K562 (cell line): ENCODE results near the gene ZFP3. TPM values are rescaled to one million over a fixed set of nuclear protein-coding genes. Genes with fewer than 3 reads are reported as not detected.

ENCODE experiments used
- ATAC-seq: fragments of 200-7000 bp; cut with Tn5 transposase; 3 replicates; pipeline ENCODE4 v1.9.1; 2020; ENCODE audit warnings: moderate library complexity
- BruUV-seq: library from RNA; stranded (reverse); fragments of 400-500 nt; replicated peaks from 2 replicates; lab custom pipeline; 2021; lab: Mats Ljungman, UMichigan
- CTCF ChIA-PET: fragments of 300-600 bp; formaldehyde crosslinking; extraction: SDS; loops from one replicate; lab custom pipeline; 2021; ENCODE audit warnings: low intra/inter-chr PET ratio; lab: Yijun Ruan, JAX
- POLR2A ChIA-PET: fragments of 300-600, 350-650 bp; sonication (Branson Sonifier 250); formaldehyde crosslinking; extraction: SDS; loops from one replicate; lab custom pipeline; 2021; ENCODE audit warnings: antibody characterized with exemption, inconsistent platforms; lab: Yijun Ruan, JAX
- DNase-seq, 4 experiments: peaks; one replicate each; pipeline versions ENCODE4 v3.0.0 to v3.0.0-alpha.2; 2011 to 2018; ENCODE audit warnings: low spot score in 3 of 4, mixed read lengths in 3 of 4; ENCODE audit errors: extremely low read depth in 1 of 4
- FAIRE-seq: peaks from 2 replicates; lab custom pipeline; 2011; peaks lifted over from hg19 to GRCh38; lab: Jason Lieb, UNC
- H2AFZ ChIP-seq: 2 replicates; pipeline ENCODE4 v1.6.0; 2011; ENCODE audit warnings: low read depth, low read length, control low read depth, inconsistent platforms
- H3K27ac ChIP-seq: fragments of 200-600 bp; 3 replicates; pipeline ENCODE4 v1.8.0; 2011; ENCODE audit warnings: low read depth, mild to moderate bottlenecking, control low read depth, inconsistent platforms, low read length, moderate library complexity, mixed read lengths; ENCODE audit errors: extremely low read depth
- H3K27me3 ChIP-seq, 2 experiments: fragments of 300-600 bp in 1 of 2; 2 replicates in 1 of 2; 3 replicates in 1 of 2; pipeline versions ENCODE4 v1.6.0 to v1.8.0; 2011; ENCODE audit warnings: inconsistent platforms in 2 of 2, low read length in 2 of 2, mild to moderate bottlenecking in 1 of 2, mixed read lengths in 1 of 2, moderate library complexity in 1 of 2; ENCODE audit not compliant: control insufficient read depth in 2 of 2, insufficient read depth in 2 of 2
- H3K36me3 ChIP-seq: fragments of 300-600 bp; 3 replicates; pipeline ENCODE4 v1.8.0; 2011; ENCODE audit warnings: mild to moderate bottlenecking, low read length, inconsistent platforms; ENCODE audit not compliant: control insufficient read depth, insufficient read depth
- H3K4me1 ChIP-seq, 2 experiments: fragments of 200-600 bp in 1 of 2; replicated peaks in 1 of 2; 2 replicates in 1 of 2; 3 replicates in 1 of 2; pipeline versions ENCODE4 v1.5.1 to v1.8.0; 2011; ENCODE audit warnings: inconsistent platforms in 2 of 2, low read length in 2 of 2, mild to moderate bottlenecking in 1 of 2, mixed read lengths in 1 of 2, moderate library complexity in 1 of 2; ENCODE audit not compliant: control insufficient read depth in 2 of 2, insufficient read depth in 2 of 2
- H3K4me2 ChIP-seq: 2 replicates; pipeline ENCODE4 v1.6.1; 2011; ENCODE audit warnings: low read length, control low read depth, inconsistent platforms, mixed read lengths; ENCODE audit not compliant: insufficient read depth
- H3K4me3 ChIP-seq: fragments of 200-600 bp; sonication (generic), shearing (Covaris generic); 2 replicates; pipeline ENCODE4 v1.5.1; 2016; ENCODE audit warnings: control low read depth, inconsistent platforms
- H3K79me2 ChIP-seq: fragments of 200-600 bp; 3 replicates; pipeline ENCODE4 v1.8.0; 2011; ENCODE audit warnings: low read length, inconsistent platforms; ENCODE audit not compliant: control insufficient read depth, insufficient read depth
- H3K9ac ChIP-seq, 2 experiments: 2 replicates each; pipeline versions ENCODE4 v1.6.0 to v1.6.1; 2011; ENCODE audit warnings: low read depth in 2 of 2, low read length in 2 of 2, control low read depth in 1 of 2, inconsistent platforms in 1 of 2, mild to moderate bottlenecking in 1 of 2, mixed read lengths in 1 of 2; ENCODE audit not compliant: insufficient read depth in 1 of 2
- H3K9me1 ChIP-seq: one replicate; pipeline ENCODE4 v1.6.0; 2011; ENCODE audit warnings: inconsistent platforms, mild to moderate bottlenecking, low read length, moderate library complexity; ENCODE audit not compliant: control insufficient read depth, insufficient read depth
- H3K9me3 ChIP-seq: replicated peaks from 2 replicates; pipeline ENCODE4 v1.5.1; 2011; ENCODE audit warnings: low read depth, low read length, inconsistent platforms; ENCODE audit not compliant: control insufficient read depth, insufficient read depth
- H4K20me1 ChIP-seq: replicated peaks from 2 replicates; pipeline ENCODE4 v1.6.1; 2011; ENCODE audit warnings: low read length, inconsistent platforms, mixed read lengths; ENCODE audit not compliant: control insufficient read depth, insufficient read depth
- BCOR ChIP-seq: fragments of 450-650 bp; IDR thresholded peaks from 2 replicates; pipeline ENCODE4 v1.6.1; 2016
- ERF ChIP-seq: fragments of 450-650 bp; formaldehyde crosslinking; IDR thresholded peaks from 2 replicates; pipeline ENCODE4 v1.4.0; 2020; ENCODE audit warnings: mild to moderate bottlenecking, mixed read lengths
- GTF3C2 ChIP-seq: IDR thresholded peaks from 3 replicates; pipeline ENCODE4 v1.6.1; 2011; ENCODE audit warnings: borderline replicate concordance, mild to moderate bottlenecking, moderate library complexity; ENCODE audit not compliant: insufficient read length; ENCODE audit errors: extremely low read depth
- HMGXB4 ChIP-seq: sonication (generic); formaldehyde crosslinking; IDR thresholded peaks from 2 replicates; pipeline ENCODE4 v1.8.1; 2023; ENCODE audit warnings: mild to moderate bottlenecking, missing genetic modification reagents
- MAFG ChIP-seq: fragments of 450-650 bp; conservative IDR thresholded peaks from 2 replicates; pipeline ENCODE4 v1.6.1; 2016; ENCODE audit warnings: missing genetic modification characterization, missing compliant biosample characterization
- MECOM ChIP-seq: fragments of 250-450 bp; sonication (Bioruptor Pico); IDR thresholded peaks from 2 replicates; pipeline ENCODE4 v1.8.0; 2022; ENCODE audit warnings: inconsistent platforms
- NFE2L1 ChIP-seq: fragments of 450-650 bp; IDR thresholded peaks from 2 replicates; pipeline ENCODE4 v1.6.1; 2016; ENCODE audit warnings: missing genetic modification characterization, low read depth, mild to moderate bottlenecking, missing compliant biosample characterization, moderate library complexity, borderline replicate concordance
- POLR2AphosphoS2 ChIP-seq: IDR thresholded peaks from 2 replicates; pipeline ENCODE4 v1.6.1; 2012; ENCODE audit warnings: low read length, improper control_type of control experiment
- SOX6 ChIP-seq: fragments of 450-650 bp; IDR thresholded peaks from 2 replicates; pipeline ENCODE4 v1.6.1; 2014; ENCODE audit warnings: mild to moderate bottlenecking
- TAF7 ChIP-seq: fragments of 450-650 bp; IDR thresholded peaks from 2 replicates; pipeline ENCODE4 v1.6.1; 2016; ENCODE audit warnings: missing genetic modification characterization, missing compliant biosample characterization
- TFE3 ChIP-seq: fragments of 450-650 bp; formaldehyde crosslinking; IDR thresholded peaks from 2 replicates; pipeline ENCODE4 v1.4.0; 2020; ENCODE audit warnings: mild to moderate bottlenecking, mixed read lengths
- ZKSCAN8 ChIP-seq: fragments of 200-800 bp; sonication (Bioruptor generic); IDR thresholded peaks from 2 replicates; pipeline ENCODE4 v1.6.1; 2016; ENCODE audit warnings: missing genetic modification characterization, missing compliant biosample characterization
- WGBS: fragments of 100-300 bp; shearing (Covaris generic); methylation state at CpG from one replicate; pipeline ENCODE4 v1.1.6; 2016; ENCODE audit warnings: low coverage, mixed read lengths; ENCODE audit not compliant: insufficient coverage; ENCODE audit errors: missing lambda C conversion rate; 5-methylcytosine and 5-hydroxymethylcytosine counted together
- in situ Hi-C: fragments of 300-500 bp; cut with MboI; formaldehyde crosslinking; loops from 4 replicates; pipeline ENCODE4 v1.15.0; 2018; ENCODE audit warnings: inconsistent platforms, mixed read lengths
- intact Hi-C: fragments of 100-400 bp; cut with micrococcal nuclease; formaldehyde crosslinking; loops from 2 replicates; pipeline ENCODE4 v1.14.2; 2022
- polyA plus RNA-seq, 8 experiments: library from polyadenylated mRNA; depleted of rRNA in 4 of 8; stranded (reverse) in 5 of 8; unstranded in 3 of 8; fragments of >200 nt; fragmentation: Nextera tagmentation in 2 of 8; fragmentation: Illumina TruSeq in 1 of 8; extraction: Ambion mirVana in 2 of 8; extraction: Trizol in 1 of 8; gene quantifications; 2 replicates each; pipeline versions ENCODE4 v1.2.1 to v1.2.3, GENCODE V29; 2011 to 2014; ENCODE audit warnings: inconsistent platforms in 1 of 8, missing spikeins in 1 of 8
- total RNA-seq, 7 experiments: library from RNA; depleted of rRNA in 6 of 7; stranded (reverse); fragments of >200 nt in 6 of 7; fragmentation: Illumina TruSeq in 2 of 7; extraction: Trizol in 2 of 7; gene quantifications; 2 replicates each; pipeline versions ENCODE4 v1.2.1 to v1.2.3, GENCODE V29; 2011 to 2021; ENCODE audit warnings: low replicate concordance in 1 of 7

ZFP3 gene
- total and polyA plus RNA-seq, 9 of the 15 experiments (the other 6 are each of a cell fraction or from before 2014, with no cell fraction given): 0.04 TPM; not detected in 8

GRCh38 chr17:5099271-5099670 is 21.0 kb downstream of the ZFP3 start (continued):
- TF ChIP-seq TFE3 (no peak), BCOR (no peak), MAFG (no peak), SOX6 (no peak), HMGXB4 (CRISPR knock-in tag) (no peak), ZKSCAN8 (CRISPR knock-in tag) (no peak), ERF (CRISPR knock-in tag) (no peak)
- TF ChIP-seq, all 486 proteins: peak for 0

- Histone ChIP-seq H3K79me2 (no peaks in the 10 kb centered on the region), H3K9me1 (no peaks in the 10 kb centered on the region), H2AFZ (no peak overlapping the region), H3K36me3 (peaks cover 3% of the 10 kb centered on the region; the same call in 1 of the 3 replicates), H3K4me1 (no peaks in the 10 kb centered on the region), H4K20me1 (no peaks in the 10 kb centered on the region), H3K9ac (no peak overlapping the region), H3K27ac (no peak overlapping the region), H3K9me3 (no peaks in the 10 kb centered on the region; the same call in 1 of the 2 replicates), H3K27me3 (peaks cover 0 to 14% of the 10 kb centered on the region in 2 experiments; a peak in 3 of 5 replicates), H3K4me2 (no peak overlapping the region), H3K4me3 (no peak overlapping the region)
- intact Hi-C loops (loop anchor here (10.0 kb wide), 1 partner anchor 84 kb away; no protein-coding TSS in a partner anchor), in situ Hi-C loops (no loop called here)
- POLR2A ChIA-PET: interaction anchor here (0.7 kb wide), 1 partner anchor 81 kb away, joined by 3 read pairs; no protein-coding TSS in a partner anchor
- 0% methylated on average over 2 of the region's 6 CpGs for WGBS
- no peak for FAIRE-seq
- no peak for DNase-seq
- ATAC-seq: no peak
- CTCF ChIA-PET: no interaction called here
- no TSS peak for BruUV-seq
- TF ChIP-seq MECOM (no peak), NFE2L1 (no peak), POLR2AphosphoS2 (no peak), TAF7 (tag) (no peak), GTF3C2 (no peak)
These were observed 22.6 kb downstream of the ZFP3 start for GRCh38 chr17:5100832-5101231.
